Progenitor cell of endocrine pancreas (in vitro differentiated cells): ENCODE results near the gene ANKUB1. TPM values are rescaled to one million over a fixed set of nuclear protein-coding genes. Genes with fewer than 3 reads are reported as not detected.

ENCODE experiments used
- DNase-seq: peaks from one replicate; pipeline ENCODE4 v3.0.0; 2021; ENCODE audit warnings: low spot score; ENCODE audit not compliant: unreplicated experiment
- H3K27ac Mint-ChIP-seq: 2 replicates; pipeline ENCODE4 v1.8.0; 2021; ENCODE audit warnings: mild to moderate bottlenecking, moderate library complexity, mixed read lengths
- H3K27me3 Mint-ChIP-seq: 2 replicates; pipeline ENCODE4 v1.8.0; 2021; ENCODE audit warnings: mixed read lengths
- H3K36me3 Mint-ChIP-seq: 2 replicates; pipeline ENCODE4 v1.8.0; 2022; ENCODE audit warnings: mixed read lengths; ENCODE audit not compliant: insufficient read depth
- H3K4me1 Mint-ChIP-seq: 2 replicates; pipeline ENCODE4 v1.8.0; 2021; ENCODE audit warnings: low read depth, mixed read lengths
- H3K4me3 Mint-ChIP-seq: 2 replicates; pipeline ENCODE4 v1.8.0; 2021; ENCODE audit warnings: low read depth, mild to moderate bottlenecking, moderate library complexity, mixed read lengths
- H3K9me3 Mint-ChIP-seq: 2 replicates; pipeline ENCODE4 v1.8.0; 2021; ENCODE audit warnings: low read depth, mixed read lengths
- total RNA-seq: library from RNA; stranded (reverse); gene quantifications from 2 replicates; pipeline ENCODE4 v1.2.1, GENCODE V29; 2021
- TF ChIP-seq, protein P1 (sequence below): fragments of 200-600 bp; sonication (generic); IDR thresholded peaks from one replicate; pipeline ENCODE4 v1.5.0; 2021; ENCODE audit warnings: antibody characterized with exemption, mild to moderate bottlenecking; ENCODE audit not compliant: unreplicated experiment

The ANKUB1 gene
- total RNA-seq, 1 donor from 2014 or later = not detected

DNA sequence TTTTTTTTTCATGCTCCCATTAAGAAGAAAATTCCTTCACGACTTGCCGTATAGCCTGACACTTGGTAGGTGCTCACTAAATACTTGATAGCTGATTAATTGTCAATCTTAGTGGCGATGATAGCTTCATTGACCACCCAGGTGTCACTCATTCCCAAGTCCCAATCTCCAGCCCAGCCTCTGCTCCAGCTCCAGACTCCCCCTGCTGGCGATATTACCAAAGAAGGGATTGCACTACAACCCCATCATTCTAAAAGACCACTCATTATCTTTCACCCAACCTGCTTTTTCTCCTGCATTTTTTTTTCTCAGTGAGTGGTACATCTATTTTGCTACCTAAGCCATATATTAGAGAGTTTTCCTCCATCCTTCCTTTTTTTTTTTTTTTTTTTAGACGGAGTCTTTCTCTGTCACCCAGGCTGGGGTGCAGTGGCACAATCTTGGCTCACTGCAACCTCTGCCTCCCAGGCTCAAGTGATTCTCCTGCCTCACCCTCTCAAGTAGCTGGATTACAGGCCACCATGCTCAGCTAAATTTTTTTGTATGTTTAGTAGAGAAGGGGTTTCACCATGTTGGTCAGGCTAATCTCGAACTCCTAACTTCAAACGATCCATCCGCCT, 20.6 kb downstream of the ANKUB1 start:
- no peaks in the 10 kb centered on the region for H3K4me1 Mint-ChIP-seq
- TF ChIP-seq, protein P1, sequence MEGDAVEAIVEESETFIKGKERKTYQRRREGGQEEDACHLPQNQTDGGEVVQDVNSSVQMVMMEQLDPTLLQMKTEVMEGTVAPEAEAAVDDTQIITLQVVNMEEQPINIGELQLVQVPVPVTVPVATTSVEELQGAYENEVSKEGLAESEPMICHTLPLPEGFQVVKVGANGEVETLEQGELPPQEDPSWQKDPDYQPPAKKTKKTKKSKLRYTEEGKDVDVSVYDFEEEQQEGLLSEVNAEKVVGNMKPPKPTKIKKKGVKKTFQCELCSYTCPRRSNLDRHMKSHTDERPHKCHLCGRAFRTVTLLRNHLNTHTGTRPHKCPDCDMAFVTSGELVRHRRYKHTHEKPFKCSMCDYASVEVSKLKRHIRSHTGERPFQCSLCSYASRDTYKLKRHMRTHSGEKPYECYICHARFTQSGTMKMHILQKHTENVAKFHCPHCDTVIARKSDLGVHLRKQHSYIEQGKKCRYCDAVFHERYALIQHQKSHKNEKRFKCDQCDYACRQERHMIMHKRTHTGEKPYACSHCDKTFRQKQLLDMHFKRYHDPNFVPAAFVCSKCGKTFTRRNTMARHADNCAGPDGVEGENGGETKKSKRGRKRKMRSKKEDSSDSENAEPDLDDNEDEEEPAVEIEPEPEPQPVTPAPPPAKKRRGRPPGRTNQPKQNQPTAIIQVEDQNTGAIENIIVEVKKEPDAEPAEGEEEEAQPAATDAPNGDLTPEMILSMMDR = peak; percentile 75
- H3K27ac Mint-ChIP-seq = no peak overlapping the region
- H3K27me3 Mint-ChIP-seq = no peaks in the 10 kb centered on the region
- no peak overlapping the region for H3K4me3 Mint-ChIP-seq
- no peaks in the 10 kb centered on the region for H3K9me3 Mint-ChIP-seq
- DNase-seq = peak; percentile 14
- no peaks in the 10 kb centered on the region for H3K36me3 Mint-ChIP-seq

DNA sequence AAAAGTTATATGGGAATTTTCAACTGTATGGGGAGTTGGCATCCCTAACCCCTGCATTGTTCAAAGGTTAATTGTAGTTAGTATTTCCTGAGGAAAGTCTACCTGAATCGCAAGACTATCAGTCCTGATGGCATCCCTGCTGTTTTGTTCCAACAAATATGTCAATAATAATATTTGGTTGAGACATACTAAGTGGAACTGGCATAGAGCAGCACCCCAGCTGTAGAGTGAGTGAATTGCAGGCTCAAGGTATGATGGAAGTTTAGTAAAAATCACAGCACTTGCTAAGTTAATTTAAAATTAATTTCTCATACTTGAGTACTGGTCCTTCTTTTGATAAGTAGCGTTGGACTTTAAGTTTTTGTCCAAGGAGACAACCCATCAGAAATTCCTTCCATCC, 22.1 kb downstream of the ANKUB1 start:
- TF ChIP-seq, protein P1 = no peak
- Mint-ChIP-seq H3K36me3 (no peaks in the 10 kb centered on the region), H3K27ac (no peak overlapping the region), H3K4me3 (no peak overlapping the region), H3K27me3 (no peaks in the 10 kb centered on the region), H3K4me1 (no peaks in the 10 kb centered on the region), H3K9me3 (no peaks in the 10 kb centered on the region)
- no peak for DNase-seq

DNA sequence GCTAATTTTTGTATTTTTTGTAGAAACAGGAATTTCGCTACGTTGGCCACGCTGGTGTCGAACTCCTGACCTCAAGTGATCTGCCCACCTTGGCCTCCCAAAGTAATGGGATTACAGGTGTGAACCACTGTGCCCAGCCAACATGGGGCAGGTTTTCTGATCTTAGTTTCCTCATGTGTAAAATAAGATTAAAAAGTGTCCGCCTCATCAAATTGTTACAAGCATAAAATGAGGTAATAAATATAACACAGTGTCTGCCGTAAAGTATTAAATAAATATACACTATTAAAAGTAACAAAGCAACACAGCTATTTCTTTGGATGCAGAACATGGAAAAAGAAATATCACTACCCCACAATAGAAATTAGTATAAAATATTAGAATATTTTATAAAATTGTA, 23.6 kb downstream of the ANKUB1 start:
- no peak overlapping the region for H3K4me3 Mint-ChIP-seq
- peaks cover 4% of the 10 kb centered on the region for H3K27me3 Mint-ChIP-seq
- no peaks in the 10 kb centered on the region for H3K9me3 Mint-ChIP-seq
- no peak for DNase-seq
- H3K36me3 Mint-ChIP-seq = no peaks in the 10 kb centered on the region
- H3K4me1 Mint-ChIP-seq = no peaks in the 10 kb centered on the region
- H3K27ac Mint-ChIP-seq = no peak overlapping the region
- TF ChIP-seq, protein P1 = no peak

DNA sequence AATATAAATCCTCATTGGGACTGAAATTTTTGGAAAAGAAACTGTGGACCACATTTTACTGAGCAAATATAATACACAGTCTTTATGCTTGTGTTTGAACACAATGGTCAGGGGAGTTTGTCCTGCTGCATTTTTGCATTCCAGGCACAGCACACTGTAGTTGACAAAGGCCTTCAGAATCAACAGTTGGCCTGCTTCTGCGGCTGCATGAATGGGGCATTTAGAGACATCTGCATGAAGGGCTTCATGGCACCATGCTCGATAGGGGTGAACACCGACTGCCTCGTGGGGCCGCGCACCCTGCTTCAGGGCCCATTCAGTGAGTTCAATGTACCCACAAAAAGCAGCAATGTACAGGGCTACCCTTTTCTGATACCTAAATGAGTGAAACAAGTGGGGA, 24.6 kb downstream of the ANKUB1 start:
- H3K4me3 Mint-ChIP-seq = no peak overlapping the region
- H3K4me1 Mint-ChIP-seq = no peaks in the 10 kb centered on the region
- H3K36me3 Mint-ChIP-seq = no peaks in the 10 kb centered on the region
- H3K27me3 Mint-ChIP-seq = peaks cover 4% of the 10 kb centered on the region
- no peak for DNase-seq
- H3K9me3 Mint-ChIP-seq = no peaks in the 10 kb centered on the region
- no peak overlapping the region for H3K27ac Mint-ChIP-seq
- TF ChIP-seq, protein P1 = no peak

DNA sequence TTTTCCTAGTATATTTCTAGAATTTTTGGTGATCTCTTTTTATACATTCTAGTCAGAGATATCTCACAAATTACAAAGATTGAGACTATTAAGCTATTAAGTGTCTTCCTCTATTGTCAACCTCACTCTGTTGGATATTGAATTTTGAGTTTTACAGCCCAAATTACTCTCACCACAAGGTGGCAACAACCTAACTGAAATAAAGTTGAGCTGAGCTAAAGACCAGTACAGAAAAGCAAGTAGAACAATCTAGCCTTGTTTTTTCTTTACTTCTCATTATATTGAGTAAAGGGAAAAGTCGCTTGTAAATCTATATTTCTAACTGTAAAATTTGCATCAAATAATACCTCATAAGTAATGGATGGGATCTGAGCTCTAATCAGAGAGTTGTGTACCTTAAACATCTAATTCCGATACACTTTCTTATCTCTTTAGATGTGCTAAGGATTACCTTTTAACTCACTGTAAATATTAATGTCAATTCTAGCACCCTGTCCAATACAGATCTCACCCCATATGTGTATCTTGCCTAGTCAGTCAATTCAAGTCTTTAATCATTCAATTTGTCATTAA, 26.5 kb downstream of the ANKUB1 start:
- Mint-ChIP-seq H3K4me1 (no peaks in the 10 kb centered on the region), H3K9me3 (no peaks in the 10 kb centered on the region), H3K27me3 (peaks cover 10% of the 10 kb centered on the region), H3K27ac (no peak overlapping the region), H3K4me3 (no peak overlapping the region), H3K36me3 (no peaks in the 10 kb centered on the region)
- no peak for DNase-seq
- TF ChIP-seq, protein P1 = peak; percentile 59
